Measurements from ENCODE around the gene OR1E2.
"Not testable (repeated sequence)": the region's sequence is repeated elsewhere in the genome, so short reads cannot be mapped to it uniquely, and the experiment has no call there.

Gene OR1E2

DNA sequence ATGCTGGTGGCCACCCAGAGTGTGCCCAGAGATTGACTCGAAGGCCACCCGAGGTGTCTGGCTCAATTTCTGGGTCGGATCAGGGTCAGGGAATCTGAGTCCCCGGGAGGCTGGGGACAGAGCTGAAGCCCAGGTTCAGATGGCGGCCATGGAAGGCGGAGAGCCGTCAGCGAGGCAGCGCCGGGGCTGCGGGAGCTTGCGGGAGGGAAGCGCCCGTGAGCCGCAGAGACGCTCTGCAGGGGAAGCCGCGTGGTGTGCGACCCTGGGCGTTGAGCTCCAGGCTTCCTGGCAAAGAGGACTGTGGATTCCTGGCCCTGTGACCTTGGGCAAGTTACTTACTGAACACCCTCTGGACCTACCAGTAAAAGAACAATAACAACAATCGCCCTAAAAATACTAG, 38.5 kb upstream of the OR1E2 start:
- no peak for TF ChIP-seq CTCF (IDR thresholded peaks at IDR 0.05; ENCODE audit: insufficient read depth, low read depth, low read length, missing control alignments)
- no peak for DNase-seq (ENCODE audit: low read depth)
- no peak overlapping the region for H3K4me3 ChIP-seq (ENCODE audit: low read depth, low read length)

DNA sequence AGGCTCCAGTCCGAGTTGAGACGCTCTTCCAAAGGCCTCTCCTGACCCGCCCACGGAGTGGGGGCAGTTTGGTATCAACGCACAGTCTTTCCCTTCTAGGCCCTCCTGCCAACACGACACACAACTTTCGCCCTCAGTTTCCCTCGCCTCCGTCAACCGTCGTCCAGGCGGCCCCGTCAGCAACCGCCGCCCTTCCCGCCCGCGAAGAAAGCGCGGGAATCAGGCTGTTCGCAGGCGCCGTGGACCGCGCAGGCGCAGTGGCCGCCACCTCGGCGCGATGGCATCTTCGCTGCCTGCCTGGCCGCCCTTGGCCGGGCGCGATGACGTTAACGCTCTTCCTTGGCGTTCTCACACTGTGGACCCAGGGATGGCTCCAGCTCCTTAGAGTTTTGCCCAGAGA, 38.0 kb upstream of the OR1E2 start, which contains the start of gene SPATA22:
Gene SPATA22 (minus strand): TSS at position 221 of the 400 bp plus-strand sequence. CDS start 2,494 bp downstream, outside the sequence.
- no peak for TF ChIP-seq CTCF (IDR thresholded peaks at IDR 0.05; ENCODE audit: insufficient read depth, low read depth, low read length, missing control alignments)
- H3K4me3 ChIP-seq (ENCODE audit: low read depth, low read length), result no peak within 1 kb of the TSS
- no peak for DNase-seq (ENCODE audit: low read depth)

GRCh38 chr17:3469529-3469928, 35.9 kb upstream of the OR1E2 start:
- TF ChIP-seq CTCF (IDR thresholded peaks at IDR 0.05; ENCODE audit: insufficient read depth, low read depth, low read length, missing control alignments), result no peak
- no peak overlapping the region for H3K4me3 ChIP-seq (ENCODE audit: low read depth, low read length)
- DNase-seq (ENCODE audit: low read depth), result no peak

GRCh38 chr17:3466355-3466754, 32.7 kb upstream of the OR1E2 start:
- not testable (repeated sequence) for H3K4me3 ChIP-seq (ENCODE audit: low read depth, low read length); DNase-seq (ENCODE audit: low read depth)

DNA sequence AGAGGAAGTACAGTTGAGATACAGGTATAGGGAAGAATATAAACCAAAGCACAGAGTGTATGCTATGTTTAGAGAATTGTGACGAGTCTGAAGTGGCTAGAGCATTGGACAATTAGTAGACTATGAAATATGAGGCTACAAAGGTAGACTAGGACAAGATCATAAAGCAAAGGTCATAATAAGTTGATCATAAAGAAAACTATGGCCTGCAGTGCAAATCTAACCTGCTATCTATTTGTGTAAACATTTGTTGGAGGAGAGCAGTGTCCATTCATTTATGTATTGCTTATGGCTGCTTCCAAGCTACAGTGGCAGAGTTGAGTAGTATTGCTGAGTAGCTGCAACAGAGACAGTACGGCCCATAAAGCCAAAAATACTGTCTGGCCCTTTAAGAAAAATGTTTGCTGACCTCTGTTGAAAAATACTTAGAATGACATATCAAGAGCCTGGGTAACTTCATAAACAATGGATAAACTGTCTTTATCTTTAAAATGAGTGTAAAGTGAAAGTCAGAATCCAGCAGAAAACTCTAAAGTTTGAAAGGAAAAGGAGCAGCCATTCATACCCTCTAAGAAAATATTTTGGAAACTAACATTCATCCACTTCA, 14.5 kb upstream of the OR1E2 start:
- no peak overlapping the region for H3K4me3 ChIP-seq (ENCODE audit: low read depth, low read length)
- no peak for TF ChIP-seq CTCF (IDR thresholded peaks at IDR 0.05; ENCODE audit: insufficient read depth, low read depth, low read length, missing control alignments)
- no peak for DNase-seq (ENCODE audit: low read depth)

GRCh38 chr17:3447625-3448024, 14.0 kb upstream of the OR1E2 start:
- H3K4me3 ChIP-seq (ENCODE audit: low read depth, low read length), result no peak overlapping the region
- DNase-seq (ENCODE audit: low read depth), result peak; percentile 31
- TF ChIP-seq CTCF (IDR thresholded peaks at IDR 0.05; ENCODE audit: insufficient read depth, low read depth, low read length, missing control alignments), result peak; percentile 25

DNA sequence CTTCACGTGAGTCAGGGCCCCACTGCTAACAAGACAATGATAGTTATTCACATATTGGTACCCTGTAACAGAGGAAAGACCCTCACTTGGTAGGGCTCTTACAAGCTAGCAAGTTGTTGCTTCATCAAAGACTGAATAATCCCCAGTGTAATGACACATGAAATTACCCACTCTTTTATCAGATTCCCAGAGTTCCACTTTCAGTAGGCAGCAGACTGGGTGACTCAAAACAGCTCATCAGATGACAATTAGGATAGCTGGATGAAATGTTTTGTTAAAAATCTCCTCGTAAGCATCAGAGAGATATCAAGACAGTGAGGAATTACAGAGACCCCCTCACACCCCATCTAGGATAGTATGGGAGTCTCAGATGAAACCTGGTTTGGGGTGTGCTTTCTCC, 6.8 kb upstream of the OR1E2 start:
- DNase-seq (ENCODE audit: low read depth), result no peak
- no peak for TF ChIP-seq CTCF (IDR thresholded peaks at IDR 0.05; ENCODE audit: insufficient read depth, low read depth, low read length, missing control alignments)
- H3K4me3 ChIP-seq (ENCODE audit: low read depth, low read length), result no peak overlapping the region
